Prostate gland (tissue), 2 donors: ENCODE results near the gene PIH1D1.

Experiments
- POLR2A ChIP-seq: fragments of 450-650 bp; IDR thresholded peaks from one replicate; pipeline ENCODE4 v1.6.1; 2016; ENCODE audit warnings: antibody characterized with exemption, mild to moderate bottlenecking
- POLR2AphosphoS5 ChIP-seq: sonication (generic); formaldehyde crosslinking; IDR thresholded peaks from one replicate; pipeline ENCODE4 v1.6.1; 2017; ENCODE audit warnings: antibody characterized with exemption
- TF ChIP-seq, protein P1 (sequence below), 4 experiments: fragments of 200-600 bp in 2 of 4; fragments of 450-650 bp in 2 of 4; sonication (generic) in 2 of 4; IDR thresholded peaks; 1 replicate in 3 of 4; 2 replicates in 1 of 4; pipeline ENCODE4 v1.5.1; 2016 to 2019; ENCODE audit warnings: antibody characterized with exemption in 4 of 4, mild to moderate bottlenecking in 2 of 4, moderate library complexity in 2 of 4

DNA sequence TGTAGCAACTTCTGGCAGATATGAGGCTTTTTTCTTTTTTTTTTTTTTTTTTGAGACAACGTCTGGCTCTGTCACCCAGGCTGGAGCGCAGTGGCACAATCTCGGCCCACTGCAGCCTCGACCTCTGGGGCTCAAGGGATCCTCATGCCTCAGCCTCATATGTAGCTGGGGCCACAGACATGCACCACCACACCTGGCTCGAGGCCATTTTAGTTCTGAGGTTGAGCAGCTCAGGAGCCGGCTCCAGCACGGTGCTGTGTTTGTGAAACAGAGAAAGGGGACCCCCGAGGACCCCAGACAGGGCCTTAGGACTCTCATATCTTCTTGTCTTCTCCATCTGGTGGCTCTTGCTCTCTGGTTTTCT lies 19.0 kb upstream of the PIH1D1 start:
- TF ChIP-seq, protein P1, sequence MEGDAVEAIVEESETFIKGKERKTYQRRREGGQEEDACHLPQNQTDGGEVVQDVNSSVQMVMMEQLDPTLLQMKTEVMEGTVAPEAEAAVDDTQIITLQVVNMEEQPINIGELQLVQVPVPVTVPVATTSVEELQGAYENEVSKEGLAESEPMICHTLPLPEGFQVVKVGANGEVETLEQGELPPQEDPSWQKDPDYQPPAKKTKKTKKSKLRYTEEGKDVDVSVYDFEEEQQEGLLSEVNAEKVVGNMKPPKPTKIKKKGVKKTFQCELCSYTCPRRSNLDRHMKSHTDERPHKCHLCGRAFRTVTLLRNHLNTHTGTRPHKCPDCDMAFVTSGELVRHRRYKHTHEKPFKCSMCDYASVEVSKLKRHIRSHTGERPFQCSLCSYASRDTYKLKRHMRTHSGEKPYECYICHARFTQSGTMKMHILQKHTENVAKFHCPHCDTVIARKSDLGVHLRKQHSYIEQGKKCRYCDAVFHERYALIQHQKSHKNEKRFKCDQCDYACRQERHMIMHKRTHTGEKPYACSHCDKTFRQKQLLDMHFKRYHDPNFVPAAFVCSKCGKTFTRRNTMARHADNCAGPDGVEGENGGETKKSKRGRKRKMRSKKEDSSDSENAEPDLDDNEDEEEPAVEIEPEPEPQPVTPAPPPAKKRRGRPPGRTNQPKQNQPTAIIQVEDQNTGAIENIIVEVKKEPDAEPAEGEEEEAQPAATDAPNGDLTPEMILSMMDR (IDR thresholded peaks at IDR 0.05) = no peak
- TF ChIP-seq POLR2A = no peak
- TF ChIP-seq POLR2AphosphoS5 = no peak
